Body of pancreas (tissue), 4 donors: ENCODE measurements around the gene SLC27A6.

Source experiments
- POLR2A ChIP-seq, 3 donors: fragments of 450-650 bp; IDR thresholded peaks; one replicate each; pipeline ENCODE4 v1.6.1; 2016; ENCODE audit warnings: antibody characterized with exemption in 3 of 3, mild to moderate bottlenecking in 2 of 3
- TF ChIP-seq, protein P1 (sequence below), 7 experiments: fragments of 450-650 bp in 4 of 7; fragments of 200-600 bp in 3 of 7; sonication (generic) in 3 of 7; IDR thresholded peaks; one replicate each; pipeline ENCODE4 v1.5.1; 2016 to 2019; ENCODE audit warnings: antibody characterized with exemption in 7 of 7

DNA sequence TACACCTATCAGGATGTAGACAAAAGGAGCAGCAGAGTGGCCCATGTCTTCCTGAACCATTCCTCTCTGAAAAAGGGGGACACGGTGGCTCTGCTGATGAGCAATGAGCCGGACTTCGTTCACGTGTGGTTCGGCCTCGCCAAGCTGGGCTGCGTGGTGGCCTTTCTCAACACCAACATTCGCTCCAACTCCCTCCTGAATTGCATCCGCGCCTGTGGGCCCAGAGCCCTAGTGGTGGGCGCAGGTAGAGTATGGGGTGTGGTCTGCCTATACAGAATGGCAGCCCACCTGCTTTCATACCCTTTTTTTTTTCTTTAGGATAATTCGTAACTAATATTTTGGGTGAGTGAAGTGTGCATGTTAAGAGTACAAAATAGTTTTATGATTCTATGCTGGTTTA is 1.1 kb downstream of the SLC27A6 start:
- TF ChIP-seq, protein P1, sequence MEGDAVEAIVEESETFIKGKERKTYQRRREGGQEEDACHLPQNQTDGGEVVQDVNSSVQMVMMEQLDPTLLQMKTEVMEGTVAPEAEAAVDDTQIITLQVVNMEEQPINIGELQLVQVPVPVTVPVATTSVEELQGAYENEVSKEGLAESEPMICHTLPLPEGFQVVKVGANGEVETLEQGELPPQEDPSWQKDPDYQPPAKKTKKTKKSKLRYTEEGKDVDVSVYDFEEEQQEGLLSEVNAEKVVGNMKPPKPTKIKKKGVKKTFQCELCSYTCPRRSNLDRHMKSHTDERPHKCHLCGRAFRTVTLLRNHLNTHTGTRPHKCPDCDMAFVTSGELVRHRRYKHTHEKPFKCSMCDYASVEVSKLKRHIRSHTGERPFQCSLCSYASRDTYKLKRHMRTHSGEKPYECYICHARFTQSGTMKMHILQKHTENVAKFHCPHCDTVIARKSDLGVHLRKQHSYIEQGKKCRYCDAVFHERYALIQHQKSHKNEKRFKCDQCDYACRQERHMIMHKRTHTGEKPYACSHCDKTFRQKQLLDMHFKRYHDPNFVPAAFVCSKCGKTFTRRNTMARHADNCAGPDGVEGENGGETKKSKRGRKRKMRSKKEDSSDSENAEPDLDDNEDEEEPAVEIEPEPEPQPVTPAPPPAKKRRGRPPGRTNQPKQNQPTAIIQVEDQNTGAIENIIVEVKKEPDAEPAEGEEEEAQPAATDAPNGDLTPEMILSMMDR (IDR thresholded peaks at IDR 0.05), result no peak
- TF ChIP-seq POLR2A (IDR thresholded peaks at IDR 0.05), result no peak
